HepG2 (cell line): ENCODE results near the gene HNRNPF. TPM values are rescaled to one million over a fixed set of nuclear protein-coding genes. Genes with fewer than 3 reads are reported as not detected.
A peak's percentile ranks its signal among the peaks of the same experiment; 100 is the strongest.

Source experiments
- CHCHD3 ChIP-seq: sonication (generic); formaldehyde crosslinking; IDR thresholded peaks from 2 replicates; pipeline ENCODE4 v1.8.0; 2022; ENCODE audit warnings: mild to moderate bottlenecking, missing genetic modification reagents, moderate library complexity
- HMGXB3 ChIP-seq: sonication (generic); formaldehyde crosslinking; IDR thresholded peaks from 2 replicates; pipeline ENCODE4 v1.4.0; 2020; ENCODE audit warnings: missing genetic modification reagents, borderline replicate concordance
- KLF6 ChIP-seq: IDR thresholded peaks from 2 replicates; pipeline ENCODE4 v1.8.0; 2016; ENCODE audit warnings: missing biosample characterization, missing genetic modification reagents
- MEIS1 ChIP-seq: sonication (generic); formaldehyde crosslinking; IDR thresholded peaks from 2 replicates; pipeline ENCODE4 v1.9.0; 2021; ENCODE audit warnings: mild to moderate bottlenecking, missing genetic modification reagents, moderate library complexity, borderline replicate concordance
- SIX1 ChIP-seq: sonication (generic); formaldehyde crosslinking; IDR thresholded peaks from 2 replicates; pipeline ENCODE4 v1.4.0; 2020; ENCODE audit warnings: missing genetic modification reagents, borderline replicate concordance
- SNAPC4 ChIP-seq: sonication (generic); formaldehyde crosslinking; IDR thresholded peaks from 2 replicates; pipeline ENCODE4 v1.4.0; 2020; ENCODE audit warnings: mild to moderate bottlenecking, missing genetic modification reagents
- ZNF350 ChIP-seq: sonication (generic); formaldehyde crosslinking; IDR thresholded peaks from 2 replicates; pipeline ENCODE4 v1.4.0; 2020; ENCODE audit warnings: mild to moderate bottlenecking, low read depth, missing genetic modification reagents, borderline replicate concordance
- ZNF562 ChIP-seq: sonication (generic); formaldehyde crosslinking; IDR thresholded peaks from 2 replicates; pipeline ENCODE4 v1.8.0; 2022; ENCODE audit warnings: missing genetic modification reagents, borderline replicate concordance
- polyA plus RNA-seq, 8 experiments: library from polyadenylated mRNA; depleted of rRNA in 3 of 8; stranded (reverse) in 7 of 8; unstranded in 1 of 8; fragments of >200 nt; fragmentation: Illumina TruSeq in 4 of 8; extraction: Trizol in 4 of 8; gene quantifications; 2 replicates each; pipeline versions ENCODE4 v1.2.1 to v1.2.3, GENCODE V29; 2011 to 2016; ENCODE audit warnings: low read depth in 4 of 8, missing spikeins in 1 of 8, mixed read lengths in 1 of 8; ENCODE audit not compliant: insufficient read depth in 1 of 8
- total RNA-seq, 5 experiments: library from RNA; depleted of rRNA; stranded (reverse); fragments of >200 nt; fragmentation: Illumina TruSeq; extraction: Trizol; gene quantifications; 2 replicates each; pipeline ENCODE4 v1.2.3, GENCODE V29; 2016; ENCODE audit warnings: low read depth in 1 of 5
- TF ChIP-seq, protein P1 (sequence below): IDR thresholded peaks from 2 replicates; pipeline ENCODE4 v1.6.1; 2016; ENCODE audit warnings: mild to moderate bottlenecking
- TF ChIP-seq, protein P2 (sequence below): sonication (generic); formaldehyde crosslinking; IDR thresholded peaks from 2 replicates; pipeline ENCODE4 v1.5.0; 2020; ENCODE audit warnings: mild to moderate bottlenecking, missing genetic modification reagents

HNRNPF gene
- total and polyA plus RNA-seq, 2 of the 13 experiments (the other 11 are each of a cell fraction or from before 2014, with no cell fraction given) = 166 to 308 TPM

DNA sequence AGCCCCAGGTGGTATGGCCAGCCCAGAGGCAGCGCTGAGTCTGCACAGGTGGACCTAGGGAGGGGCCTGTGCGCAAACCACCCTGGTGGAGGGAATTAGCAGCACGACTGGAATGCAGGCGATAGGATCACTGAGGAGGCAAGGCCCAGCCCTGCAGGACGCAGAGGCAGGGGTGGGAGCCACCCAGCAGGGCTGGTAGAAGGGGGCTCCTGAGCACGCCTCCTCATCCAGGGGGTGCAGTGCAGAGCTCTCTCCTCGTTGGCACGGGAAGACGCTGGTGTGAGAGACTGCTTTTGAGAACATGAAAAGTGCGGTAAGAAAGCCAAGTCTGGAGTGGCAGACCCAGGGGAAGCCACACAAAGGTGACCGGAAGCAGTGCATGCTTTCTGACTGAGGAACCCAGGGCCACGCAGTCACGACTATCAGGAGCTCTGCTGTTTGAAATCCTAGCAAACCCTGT, 31.5 kb downstream of the HNRNPF start (continued):
- no peak for TF ChIP-seq HMGXB3 (CRISPR knock-in tag)
- TF ChIP-seq, protein P1, sequence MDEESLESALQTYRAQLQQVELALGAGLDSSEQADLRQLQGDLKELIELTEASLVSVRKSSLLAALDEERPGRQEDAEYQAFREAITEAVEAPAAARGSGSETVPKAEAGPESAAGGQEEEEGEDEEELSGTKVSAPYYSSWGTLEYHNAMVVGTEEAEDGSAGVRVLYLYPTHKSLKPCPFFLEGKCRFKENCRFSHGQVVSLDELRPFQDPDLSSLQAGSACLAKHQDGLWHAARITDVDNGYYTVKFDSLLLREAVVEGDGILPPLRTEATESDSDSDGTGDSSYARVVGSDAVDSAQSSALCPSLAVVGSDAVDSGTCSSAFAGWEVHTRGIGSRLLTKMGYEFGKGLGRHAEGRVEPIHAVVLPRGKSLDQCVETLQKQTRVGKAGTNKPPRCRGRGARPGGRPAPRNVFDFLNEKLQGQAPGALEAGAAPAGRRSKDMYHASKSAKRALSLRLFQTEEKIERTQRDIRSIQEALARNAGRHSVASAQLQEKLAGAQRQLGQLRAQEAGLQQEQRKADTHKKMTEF (CRISPR knock-in tag) = peak; percentile 33; the same call in 1 of the 2 replicates
- TF ChIP-seq SIX1 = no peak
- TF ChIP-seq, protein P2, sequence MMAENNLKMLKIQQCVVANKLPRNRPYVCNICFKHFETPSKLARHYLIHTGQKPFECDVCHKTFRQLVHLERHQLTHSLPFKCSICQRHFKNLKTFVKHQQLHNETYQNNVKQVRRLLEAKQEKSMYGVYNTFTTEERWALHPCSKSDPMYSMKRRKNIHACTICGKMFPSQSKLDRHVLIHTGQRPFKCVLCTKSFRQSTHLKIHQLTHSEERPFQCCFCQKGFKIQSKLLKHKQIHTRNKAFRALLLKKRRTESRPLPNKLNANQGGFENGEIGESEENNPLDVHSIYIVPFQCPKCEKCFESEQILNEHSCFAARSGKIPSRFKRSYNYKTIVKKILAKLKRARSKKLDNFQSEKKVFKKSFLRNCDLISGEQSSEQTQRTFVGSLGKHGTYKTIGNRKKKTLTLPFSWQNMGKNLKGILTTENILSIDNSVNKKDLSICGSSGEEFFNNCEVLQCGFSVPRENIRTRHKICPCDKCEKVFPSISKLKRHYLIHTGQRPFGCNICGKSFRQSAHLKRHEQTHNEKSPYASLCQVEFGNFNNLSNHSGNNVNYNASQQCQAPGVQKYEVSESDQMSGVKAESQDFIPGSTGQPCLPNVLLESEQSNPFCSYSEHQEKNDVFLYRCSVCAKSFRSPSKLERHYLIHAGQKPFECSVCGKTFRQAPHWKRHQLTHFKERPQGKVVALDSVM (CRISPR knock-in tag) = no peak
- no peak for TF ChIP-seq KLF6 (CRISPR knock-in tag)
- no peak; the same call in 1 of the 2 replicates for TF ChIP-seq ZNF350 (CRISPR knock-in tag)
- TF ChIP-seq MEIS1 (CRISPR knock-in tag) = no peak; the same call in 1 of the 2 replicates
- TF ChIP-seq ZNF562 (CRISPR knock-in tag) = no peak
- 0 out of 2 replicates have a peak, but pooled peaks have one; percentile 2 for TF ChIP-seq CHCHD3 (CRISPR knock-in tag)
- peak; percentile 35; the same call in 1 of the 2 replicates for TF ChIP-seq SNAPC4 (CRISPR knock-in tag)
